ENCODE results near the gene DENR.
"Not testable (repeated sequence)": the region's sequence is repeated elsewhere in the genome, so short reads cannot be mapped to it uniquely, and the experiment has no call there.

The DENR gene

DNA sequence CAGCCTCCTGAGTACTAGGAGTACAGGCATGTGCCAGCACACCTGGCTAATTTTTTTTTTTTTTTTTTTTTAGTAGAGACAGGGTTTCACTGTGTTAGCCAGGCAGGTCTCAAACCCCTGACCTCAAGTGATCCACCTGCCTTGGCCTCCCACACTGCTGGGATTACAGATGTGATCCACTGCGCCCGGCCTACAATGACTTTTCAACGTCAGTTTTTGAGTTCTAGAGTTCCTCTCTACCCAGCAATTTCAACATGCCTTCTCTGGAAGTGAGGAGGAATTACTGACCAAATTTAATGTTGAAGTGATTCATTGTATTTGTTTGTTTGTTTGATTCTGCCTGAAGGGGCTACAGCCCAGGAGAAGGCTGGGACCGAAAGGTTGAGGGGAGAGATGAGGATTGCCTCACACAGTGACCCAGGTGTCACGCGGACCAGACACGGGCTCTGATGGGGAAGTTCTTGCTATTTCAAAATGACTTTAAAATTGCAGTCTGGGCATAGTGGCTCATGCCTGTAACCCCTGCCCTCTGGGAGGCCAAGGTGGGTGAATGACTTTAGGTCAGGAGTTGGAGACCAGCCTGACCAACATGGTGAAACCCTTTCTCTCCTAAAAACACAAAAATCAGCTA is 8.6 kb upstream of the DENR start:
- no peak for DNase-seq

- no peak for DNase-seq
Measured at GRCh38 chr12:122747224-122748135, 5.1 kb upstream of the DENR start.

GRCh38 chr12:122749569-122750332 is 2.9 kb upstream of the DENR start:
- DNase-seq, result no peak

DNA sequence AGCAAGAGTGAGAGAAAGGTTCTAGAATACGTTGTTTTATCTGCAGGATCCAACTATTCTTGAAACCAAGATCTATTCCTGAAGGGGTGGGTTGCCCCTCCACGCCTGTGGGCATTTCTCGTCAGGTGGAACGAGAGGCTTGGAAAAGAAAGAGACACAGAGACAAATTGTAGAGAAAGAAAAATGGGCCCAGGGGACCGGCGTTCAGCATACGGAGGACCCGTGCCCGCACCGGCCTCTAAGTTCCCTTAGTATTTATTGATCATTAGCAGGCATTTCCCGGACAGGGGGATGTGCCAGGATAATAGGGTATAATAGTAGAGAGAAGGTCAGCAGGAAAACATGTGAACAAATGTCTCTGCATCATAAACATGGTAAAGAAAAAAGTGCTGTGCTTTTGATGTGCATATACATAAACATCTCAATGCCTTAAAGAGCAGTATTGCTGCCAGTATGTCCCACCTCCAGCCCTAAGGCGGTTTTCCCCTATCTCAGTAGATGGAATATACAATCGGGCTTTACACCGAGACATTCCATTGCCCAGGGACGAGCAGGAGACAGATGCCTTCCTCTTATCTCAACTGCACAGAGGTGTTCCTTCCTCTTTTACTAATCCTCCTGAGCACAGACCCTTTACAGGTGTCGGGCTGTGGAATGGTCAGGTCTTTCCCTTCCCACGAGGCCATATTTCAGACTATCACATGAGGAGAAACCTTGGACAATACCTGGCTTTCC is 1.7 kb upstream of the DENR start:
- DNase-seq, result not testable (repeated sequence)

DNA sequence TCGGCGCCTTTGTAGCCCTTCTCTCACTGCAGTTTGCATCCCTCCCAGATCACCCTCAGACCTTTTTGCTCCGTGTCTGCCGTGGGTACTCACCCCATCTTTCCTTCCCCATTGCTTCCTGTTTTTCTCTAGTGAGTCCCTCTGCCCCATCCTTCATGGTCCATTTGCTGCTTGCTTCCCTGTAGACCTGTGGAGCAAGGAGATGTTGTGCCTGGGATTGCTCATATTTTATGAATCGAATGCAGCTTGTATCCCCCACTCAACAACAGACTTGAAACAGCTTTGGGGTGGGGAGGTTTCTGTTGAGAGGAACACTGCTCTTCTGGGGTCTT is 661 bp downstream of the DENR start:
- DNase-seq, result no peak

DNA sequence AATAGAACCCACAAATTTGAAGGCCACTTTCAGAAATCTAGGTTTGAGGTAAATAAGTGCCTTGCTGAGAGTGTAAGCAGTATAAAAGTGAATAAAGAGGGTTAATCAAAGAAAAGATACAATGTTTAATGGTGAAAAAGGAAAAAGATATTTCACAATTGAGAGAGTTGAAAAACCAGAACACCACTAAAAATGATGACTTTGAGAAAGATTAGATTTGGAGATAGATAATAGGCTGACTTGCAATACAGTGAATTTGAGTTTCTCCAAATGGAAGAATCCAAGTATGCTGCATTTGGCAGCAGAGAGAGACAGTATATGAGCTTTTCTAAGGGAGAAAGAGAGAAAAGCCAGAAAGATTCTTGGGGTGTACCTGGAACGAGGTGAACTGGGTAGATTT is 2.2 kb downstream of the DENR start:
- no peak for DNase-seq

DNA sequence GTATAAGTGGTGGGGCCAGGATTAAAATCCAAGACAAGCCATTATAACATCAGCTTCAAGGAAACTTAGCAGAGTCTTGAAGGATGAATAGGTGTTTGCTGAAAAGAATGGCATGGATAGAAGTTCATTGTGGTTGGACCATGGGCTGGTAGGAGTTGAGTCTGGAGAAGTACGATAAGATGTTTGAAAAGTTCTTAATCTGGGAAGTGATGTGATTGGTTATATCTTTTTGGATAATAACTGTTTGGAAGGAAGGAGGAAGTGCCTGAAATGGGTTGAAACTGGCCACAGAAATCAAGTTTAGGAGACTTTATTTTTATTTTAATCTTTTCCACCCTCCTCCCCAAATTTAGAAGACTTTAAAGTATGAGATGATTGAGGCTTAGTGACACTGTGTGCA is 4.9 kb downstream of the DENR start:
- no peak for DNase-seq

DNA sequence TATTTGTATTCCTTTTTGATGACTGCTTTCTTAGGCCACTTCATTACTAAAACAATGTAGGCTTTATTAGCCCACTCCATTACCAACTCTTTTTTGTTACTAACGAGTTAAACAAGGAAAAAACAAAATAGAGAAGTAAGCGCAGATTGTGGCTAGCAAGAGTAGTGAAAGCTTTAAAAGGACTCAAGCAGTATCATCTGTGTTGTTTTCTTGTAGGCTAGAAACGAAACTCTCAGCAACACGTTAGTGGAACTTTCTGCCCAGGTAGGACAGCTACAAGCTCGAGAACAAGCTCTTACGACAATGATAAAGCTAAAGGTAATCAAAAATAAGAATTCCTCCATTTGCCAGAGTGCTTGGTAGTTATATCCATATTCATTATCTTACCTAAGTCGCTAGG is 32.9 kb downstream of the DENR start:
- DNase-seq, result no peak

- no peak for DNase-seq
Measured at GRCh38 chr12:122788387-122788786, 35.8 kb downstream of the DENR start.

GRCh38 chr12:122789637-122790036 is 37.0 kb downstream of the DENR start:
- DNase-seq, result no peak

DNA sequence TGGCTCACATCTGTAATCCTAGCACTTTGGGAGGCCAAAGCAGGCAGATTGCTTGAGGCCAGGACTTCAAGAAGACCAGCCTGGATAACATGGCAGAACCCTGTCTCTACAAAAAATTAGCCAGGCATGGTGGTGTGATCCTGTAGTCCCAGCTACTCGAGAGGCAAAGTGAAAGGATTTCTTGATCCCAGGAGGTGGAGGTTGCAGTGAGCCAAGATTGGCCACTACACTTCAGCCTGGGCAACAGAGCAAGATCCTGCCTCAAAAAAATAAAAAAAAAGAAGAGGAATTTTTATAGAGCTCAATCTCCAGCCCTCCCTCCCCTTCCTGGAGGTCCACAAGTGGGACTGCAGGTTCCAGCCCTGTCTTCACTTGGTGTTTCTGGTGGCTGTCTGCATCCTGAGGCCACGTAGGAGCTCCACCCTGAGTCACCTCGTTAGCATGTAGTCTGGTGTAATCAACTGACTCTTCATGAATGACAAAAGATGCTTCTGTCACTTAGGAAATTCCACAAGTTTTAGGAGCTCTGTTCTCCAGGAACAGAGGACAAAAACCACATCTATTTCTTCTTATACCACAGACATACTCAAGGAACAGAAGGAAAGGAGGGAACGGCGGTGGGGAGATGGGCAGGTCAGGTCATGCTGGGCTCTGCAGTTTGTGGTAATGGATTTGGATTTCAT is 37.9 kb downstream of the DENR start:
- DNase-seq, result no peak

DNA sequence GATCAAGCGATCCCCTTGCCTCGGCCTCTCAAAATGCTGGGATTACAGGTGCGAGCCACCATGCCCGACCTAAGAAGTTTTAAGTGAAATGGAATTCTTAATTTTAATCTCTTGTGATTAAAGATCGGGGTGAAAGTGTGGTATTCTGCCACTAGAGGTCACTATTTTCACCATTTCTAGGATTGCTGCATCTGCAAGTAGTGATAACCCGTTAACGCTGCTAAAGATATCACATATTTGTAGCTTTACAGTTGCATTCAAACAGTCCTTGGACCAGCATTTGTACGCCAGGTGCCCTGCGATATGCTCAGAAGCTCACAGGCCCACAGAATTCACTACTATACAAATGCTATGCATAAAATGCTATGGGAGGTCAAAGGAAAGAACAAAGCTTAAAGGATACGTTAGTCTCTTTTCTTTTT is 41.1 kb downstream of the DENR start:
- peak; percentile 62 for DNase-seq

- no peak for DNase-seq
Measured at GRCh38 chr12:122795807-122796206, 43.2 kb downstream of the DENR start.

- no peak for DNase-seq
Measured at GRCh38 chr12:122799641-122800243, 47.1 kb downstream of the DENR start.

- DNase-seq, result no peak
Measured at GRCh38 chr12:122803937-122804336, 51.3 kb downstream of the DENR start.

GRCh38 chr12:122804957-122805356 is 52.3 kb downstream of the DENR start:
- DNase-seq, result not testable (repeated sequence)

GRCh38 chr12:122807651-122808050 is 55.0 kb downstream of the DENR start:
- DNase-seq, result no peak

DNA sequence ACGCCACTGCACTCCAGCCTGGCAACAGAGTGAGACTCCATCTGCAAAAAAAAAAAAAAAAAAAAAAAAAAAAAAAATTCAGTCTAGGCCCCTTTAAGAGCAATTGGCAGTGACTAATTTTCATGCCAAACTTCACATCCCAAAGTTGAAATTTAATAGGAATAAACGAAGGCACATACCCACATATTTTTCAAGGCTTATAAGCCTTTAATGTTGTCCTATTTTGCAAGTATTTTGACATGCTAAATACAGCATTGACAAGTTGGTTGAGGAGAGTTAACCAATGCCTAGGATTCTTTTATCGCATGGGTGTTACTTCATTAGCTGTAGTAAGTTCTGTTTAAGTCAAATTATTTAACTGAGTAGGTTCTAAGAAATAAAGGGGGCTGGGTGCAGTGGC is 59.2 kb downstream of the DENR start:
- DNase-seq, result no peak

- DNase-seq, result no peak
Measured at GRCh38 chr12:122813310-122813713, 60.7 kb downstream of the DENR start.

DNA sequence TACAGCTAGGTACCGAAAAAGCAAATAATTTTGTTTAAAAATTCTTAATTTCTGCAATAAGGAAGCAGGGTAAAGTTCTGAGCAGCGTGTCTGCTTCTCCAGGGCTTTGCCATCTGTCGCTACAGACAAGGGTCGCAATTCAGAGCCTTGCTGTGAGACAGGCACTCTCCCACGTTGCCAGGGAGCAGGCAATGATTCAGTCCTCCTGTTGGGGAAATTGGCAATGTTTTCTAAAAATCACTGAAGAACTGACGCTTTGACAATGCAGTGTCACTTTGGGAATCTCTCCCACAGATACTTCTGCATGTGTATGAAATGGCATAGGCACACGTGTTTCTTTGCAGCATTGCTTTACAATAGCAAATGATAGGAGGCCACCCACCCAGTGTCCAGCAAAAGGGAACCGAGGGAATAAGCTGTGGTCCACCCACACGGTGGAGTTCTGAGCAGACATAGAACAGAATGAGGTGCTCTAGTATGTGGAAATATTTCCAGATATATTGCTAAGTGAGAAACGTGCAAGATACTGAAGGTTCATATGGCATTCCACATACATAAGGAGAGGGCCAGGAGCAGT is 66.7 kb downstream of the DENR start:
- no peak for DNase-seq

DNA sequence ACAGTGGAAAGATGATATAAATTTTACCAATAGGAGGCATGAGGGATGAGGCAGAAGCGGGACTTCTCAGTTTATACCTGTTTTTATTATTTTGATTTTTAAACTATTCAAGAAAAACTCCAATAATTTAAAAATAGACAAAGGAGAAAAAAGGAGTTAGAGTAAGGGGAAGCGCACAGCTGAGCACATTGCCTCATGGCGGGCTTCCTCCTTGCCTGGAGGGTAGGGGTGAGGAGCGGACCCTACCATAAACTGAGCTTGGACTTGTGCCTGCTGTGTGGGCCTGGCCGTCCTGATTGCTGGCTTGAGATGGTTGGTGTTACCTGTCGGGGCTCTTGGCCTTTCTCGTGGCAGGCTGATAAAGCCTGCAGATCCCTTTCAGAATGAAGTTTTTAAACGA is 67.5 kb downstream of the DENR start:
- DNase-seq, result no peak
